GM18526 (cell line): Measurements from ENCODE around the gene TNXB.

ENCODE experiments used
- POLR2A ChIP-seq: IDR thresholded peaks from 3 replicates; pipeline ENCODE4 v1.6.1; 2011; ENCODE audit not compliant: insufficient read length; ENCODE audit errors: extremely low read depth

The TNXB gene

GRCh38 chr6:32118782-32119628 is 9.9 kb upstream of the TNXB start:
- no peak for TF ChIP-seq POLR2A

- no peak for TF ChIP-seq POLR2A
Observed at GRCh38 chr6:32117461-32117860, 8.3 kb upstream of the TNXB start.

GRCh38 chr6:32116674-32117073 is 7.5 kb upstream of the TNXB start:
- no peak for TF ChIP-seq POLR2A

- no peak for TF ChIP-seq POLR2A
Observed at GRCh38 chr6:32115623-32116022, 6.5 kb upstream of the TNXB start.

- TF ChIP-seq POLR2A = no peak
Observed at GRCh38 chr6:32114796-32115195, 5.7 kb upstream of the TNXB start.

GRCh38 chr6:32113386-32114352 is 4.5 kb upstream of the TNXB start:
- TF ChIP-seq POLR2A = no peak

GRCh38 chr6:32112431-32112980 is 3.4 kb upstream of the TNXB start:
- no peak for TF ChIP-seq POLR2A

- TF ChIP-seq POLR2A = no peak
Observed at GRCh38 chr6:32111424-32112066, 2.4 kb upstream of the TNXB start.

GRCh38 chr6:32110632-32111031 is 1.5 kb upstream of the TNXB start:
- no peak for TF ChIP-seq POLR2A

GRCh38 chr6:32109765-32110160 is 625 bp upstream of the TNXB start:
- TF ChIP-seq POLR2A = no peak

- no peak for TF ChIP-seq POLR2A
Observed at GRCh38 chr6:32108727-32109113, 418 bp downstream of the TNXB start.

- no peak for TF ChIP-seq POLR2A
Observed at GRCh38 chr6:32108094-32108627, 977 bp downstream of the TNXB start.

GRCh38 chr6:32107406-32107805 is 1.7 kb downstream of the TNXB start:
- TF ChIP-seq POLR2A = no peak

GRCh38 chr6:32105433-32105832 is 3.7 kb downstream of the TNXB start:
- TF ChIP-seq POLR2A = no peak

GRCh38 chr6:32102255-32102654 is 6.9 kb downstream of the TNXB start:
- TF ChIP-seq POLR2A = no peak

GRCh38 chr6:32097364-32097763 is 11.8 kb downstream of the TNXB start:
- TF ChIP-seq POLR2A = no peak
